Measurements from ENCODE around the gene STEAP1.
"Not testable (repeated sequence)": the region's sequence is repeated elsewhere in the genome, so short reads cannot be mapped to it uniquely, and the experiment has no call there.

STEAP1 gene

GRCh38 chr7:90173127-90173844 is 19.0 kb downstream of the STEAP1 start:
- no peak for DNase-seq (ENCODE audit: low spot score)

GRCh38 chr7:90175667-90176066 is 21.4 kb downstream of the STEAP1 start:
- no peak for DNase-seq (ENCODE audit: low spot score)

GRCh38 chr7:90176195-90176594 is 21.9 kb downstream of the STEAP1 start:
- no peak for DNase-seq (ENCODE audit: low spot score)

GRCh38 chr7:90178166-90178565 is 23.9 kb downstream of the STEAP1 start:
- no peak for DNase-seq (ENCODE audit: low spot score)

- DNase-seq (ENCODE audit: low spot score) = no peak
Measured at GRCh38 chr7:90178679-90179278, 24.5 kb downstream of the STEAP1 start.

GRCh38 chr7:90180011-90180585 is 25.8 kb downstream of the STEAP1 start:
- DNase-seq (ENCODE audit: low spot score) = no peak

- DNase-seq (ENCODE audit: low spot score) = no peak
Measured at GRCh38 chr7:90180649-90181048, 26.4 kb downstream of the STEAP1 start.

GRCh38 chr7:90181485-90181884 is 27.2 kb downstream of the STEAP1 start:
- no peak for DNase-seq (ENCODE audit: low spot score)

GRCh38 chr7:90186290-90186689 is 32.0 kb downstream of the STEAP1 start:
- not testable (repeated sequence) for DNase-seq (ENCODE audit: low spot score)

GRCh38 chr7:90187507-90188050 is 33.3 kb downstream of the STEAP1 start:
- DNase-seq (ENCODE audit: low spot score) = no peak

- no peak for DNase-seq (ENCODE audit: low spot score)
Measured at GRCh38 chr7:90188281-90188680, 34.0 kb downstream of the STEAP1 start.

GRCh38 chr7:90190995-90191394 is 36.7 kb downstream of the STEAP1 start:
- DNase-seq (ENCODE audit: low spot score) = no peak

GRCh38 chr7:90191648-90192047 is 37.4 kb downstream of the STEAP1 start:
- no peak for DNase-seq (ENCODE audit: low spot score)

- DNase-seq (ENCODE audit: low spot score) = no peak
Measured at GRCh38 chr7:90192876-90193750, 38.8 kb downstream of the STEAP1 start.

- DNase-seq (ENCODE audit: low spot score) = no peak
Measured at GRCh38 chr7:90194911-90195809, 40.9 kb downstream of the STEAP1 start.

GRCh38 chr7:90201500-90202195 is 47.4 kb downstream of the STEAP1 start:
- DNase-seq (ENCODE audit: low spot score) = no peak

GRCh38 chr7:90207956-90208355 is 53.7 kb downstream of the STEAP1 start:
- DNase-seq (ENCODE audit: low spot score) = no peak

- no peak for DNase-seq (ENCODE audit: low spot score)
Measured at GRCh38 chr7:90209776-90210175, 55.5 kb downstream of the STEAP1 start.

- DNase-seq (ENCODE audit: low spot score) = no peak
Measured at GRCh38 chr7:90210475-90210874, 56.2 kb downstream of the STEAP1 start.

- DNase-seq (ENCODE audit: low spot score) = peak; percentile 3
Measured at GRCh38 chr7:90210981-90211380, 56.7 kb downstream of the STEAP1 start.

Measured in SK-N-DZ (cell line).